Measurements from ENCODE around the gene TWIST2. TPM values are rescaled to one million over a fixed set of nuclear protein-coding genes. Genes with fewer than 3 reads are reported as not detected.

TWIST2 gene
- total and polyA plus RNA-seq, 11 donors, result 0.39 to 10.9 (median 1.4) TPM

- peaks cover 0 to 4% (median 0%) of the 10 kb centered on the region in 12 donors for H3K4me1 ChIP-seq
- DNase-seq (no peak), ATAC-seq (peak in 1 of 4 donors; percentile 27)
- H3K9me3 ChIP-seq, result no peaks in the 10 kb centered on the region
- peaks cover 0 to 25% (median 0%) of the 10 kb centered on the region in 9 donors for H3K27me3 ChIP-seq
- H3K36me3 ChIP-seq, result no peaks in the 10 kb centered on the region
- peak overlapping the region in 3 of 12 donors; percentile 1 to 63 (median 9) for H3K27ac ChIP-seq
- intact Hi-C loops (cut with DNase I), result no loop called here
- WGBS, 4 donors, result 63 to 74% (median 71%) methylated on average over 9 of the region's 9 CpGs
- no peak for TF ChIP-seq CTCF (IDR thresholded peaks at IDR 0.05)
- H3K4me3 ChIP-seq, result peak overlapping the region in 4 of 12 donors; percentile 4 to 33 (median 20)
These were observed 35.6 kb downstream of the TWIST2 start for GRCh38 chr2:238883421-238883901.

- peak overlapping the region in 1 of 12 donors; percentile 63 for H3K27ac ChIP-seq
- TF ChIP-seq CTCF (IDR thresholded peaks at IDR 0.05) (no peak), POLR2A (IDR thresholded peaks at IDR 0.05) (no peak)
These were observed 36.4 kb downstream of the TWIST2 start for GRCh38 chr2:238884122-238884811.

GRCh38 chr2:238884812-238885408 is 37.0 kb downstream of the TWIST2 start:
- Histone ChIP-seq H3K27me3 (peaks cover 0 to 25% (median 0%) of the 10 kb centered on the region in 9 donors), H3K9me3 (no peaks in the 10 kb centered on the region), H3K4me3 (no peak overlapping the region), H3K27ac (peak overlapping the region in 1 of 12 donors; percentile 63), H3K36me3 (no peaks in the 10 kb centered on the region), H3K4me1 (peaks cover 0 to 4% (median 0%) of the 10 kb centered on the region in 12 donors)
- WGBS, 4 donors, result 85 to 93% (median 87%) methylated on average over 10 to 14 of the region's 14 CpGs
- DNase-seq (no peak), ATAC-seq (no peak)
- intact Hi-C loops (cut with DNase I), result no loop called here
- TF ChIP-seq CTCF (IDR thresholded peaks at IDR 0.05) (no peak), POLR2A (IDR thresholded peaks at IDR 0.05) (no peak)

More at GRCh38 chr2:238884122-238884811, 36.4 kb downstream of the TWIST2 start:
- ATAC-seq, result no peak
- Histone ChIP-seq H3K4me1 (peaks cover 0 to 4% (median 0%) of the 10 kb centered on the region in 12 donors), H3K9me3 (no peaks in the 10 kb centered on the region), H3K27me3 (peaks cover 0 to 25% (median 0%) of the 10 kb centered on the region in 9 donors), H3K36me3 (no peaks in the 10 kb centered on the region), H3K4me3 (no peak overlapping the region)
- DNase-seq, result no peak
- intact Hi-C loops (cut with DNase I), result no loop called here
- WGBS, 4 donors, result 81 to 90% (median 86%) methylated on average over 6 to 19 of the region's 19 CpGs

GRCh38 chr2:238886453-238887094 is 38.7 kb downstream of the TWIST2 start:
- WGBS, 4 donors, result 77 to 80% (median 79%) methylated on average over 13 of the region's 13 CpGs
- ATAC-seq (no peak), DNase-seq (no peak)
- intact Hi-C loops (cut with DNase I), result no loop called here
- Histone ChIP-seq H3K36me3 (no peaks in the 10 kb centered on the region), H3K27ac (no peak overlapping the region), H3K4me3 (no peak overlapping the region), H3K27me3 (peaks cover 0 to 25% (median 0%) of the 10 kb centered on the region in 9 donors), H3K4me1 (peaks cover 0 to 4% (median 0%) of the 10 kb centered on the region in 12 donors), H3K9me3 (no peaks in the 10 kb centered on the region)
- TF ChIP-seq CTCF (IDR thresholded peaks at IDR 0.05), result no peak
- no peak for TF ChIP-seq POLR2A (IDR thresholded peaks at IDR 0.05)
